GM23338 (cell line): ENCODE measurements around the gene SYCP2.

Source experiments
- CREB1 ChIP-seq: fragments of 250-450 bp; sonication (Bioruptor Pico); IDR thresholded peaks from 2 replicates; pipeline ENCODE4 v1.5.0; 2020; ENCODE audit warnings: low read depth, mild to moderate bottlenecking, moderate library complexity
- CTCF ChIP-seq, 2 experiments: fragments of 200-600 bp in 1 of 2; sonication (generic) in 1 of 2; conservative IDR thresholded peaks; 2 replicates each; pipeline versions ENCODE4 v1.5.1 to v1.6.1; 2016 to 2017; ENCODE audit warnings: antibody characterized with exemption in 2 of 2, low read depth in 2 of 2, mild to moderate bottlenecking in 2 of 2, moderate library complexity in 1 of 2
- EZH2 ChIP-seq: fragments of 200-600 bp; sonication (generic); IDR thresholded peaks from one replicate; pipeline ENCODE4 v1.8.0; 2017; ENCODE audit warnings: antibody characterized with exemption, mild to moderate bottlenecking, low read depth; ENCODE audit not compliant: unreplicated experiment
- EZH2phosphoT487 ChIP-seq: fragments of 200-600 bp; sonication (generic); IDR thresholded peaks from one replicate; pipeline ENCODE4 v1.8.1; 2018; ENCODE audit warnings: antibody characterized with exemption; ENCODE audit not compliant: unreplicated experiment
- JUNB ChIP-seq: IDR thresholded peaks from one replicate; pipeline ENCODE4 v1.6.1; 2016; ENCODE audit warnings: antibody characterized with exemption; ENCODE audit not compliant: unreplicated experiment
- POLR2AphosphoS5 ChIP-seq: IDR thresholded peaks from 2 replicates; pipeline ENCODE4 v1.6.1; 2016; ENCODE audit warnings: antibody characterized with exemption, low read depth
- REST ChIP-seq: IDR thresholded peaks from one replicate; pipeline ENCODE4 v1.6.1; 2018; ENCODE audit warnings: antibody characterized with exemption; ENCODE audit not compliant: unreplicated experiment
- ZNF114 ChIP-seq: fragments of 250-450 bp; sonication (Bioruptor Pico); IDR thresholded peaks from 2 replicates; pipeline ENCODE4 v1.5.0; 2020; ENCODE audit warnings: mild to moderate bottlenecking, moderate library complexity
- ZNF462 ChIP-seq: fragments of 250-450 bp; sonication (Bioruptor Pico); IDR thresholded peaks from 2 replicates; pipeline ENCODE4 v1.5.0; 2020; ENCODE audit warnings: mild to moderate bottlenecking, moderate library complexity

GRCh38 chr20:59931511-59932312 lies 1.7 kb downstream of the SYCP2 start:
- TF ChIP-seq ZNF114 (CRISPR knock-in tag) = no peak
- no peak for TF ChIP-seq CTCF (conservative IDR thresholded peaks at IDR 0.05; ENCODE audit: low read depth in 2 of 2)
- no peak for TF ChIP-seq POLR2AphosphoS5
- TF ChIP-seq EZH2 = no peak
- no peak for TF ChIP-seq EZH2phosphoT487
- no peak for TF ChIP-seq REST
- no peak for TF ChIP-seq ZNF462 (CRISPR knock-in tag)
- TF ChIP-seq CREB1 (CRISPR knock-in tag) = no peak
- no peak for TF ChIP-seq JUNB
